Fibroblast of upper back skin (primary cell): Measurements from ENCODE around the gene ST7.
"Not testable (repeated sequence)": the region's sequence is repeated elsewhere in the genome, so short reads cannot be mapped to it uniquely, and the experiment has no call there.

Source experiments
- DNase-seq: peaks from one replicate; pipeline ENCODE4 v3.0.0-alpha.2; 2013

Gene ST7

GRCh38 chr7:116953372-116953905 lies at the start of gene ST7:
Gene ST7, plus strand, starts transcription at chr7:116953501. Its CDS starts 40 bp downstream, at chr7:116953541.
- DNase-seq: peak; percentile 74

- DNase-seq: no peak
Measured at GRCh38 chr7:116906391-116906790, 46.9 kb upstream of the ST7 start.

- DNase-seq: no peak
Measured at GRCh38 chr7:116910383-116910782, 42.9 kb upstream of the ST7 start.

GRCh38 chr7:116911801-116912200 lies 41.5 kb upstream of the ST7 start:
- peak; percentile 70 for DNase-seq

- DNase-seq: peak; percentile 30
Measured at GRCh38 chr7:116912269-116912909, 40.9 kb upstream of the ST7 start.

- DNase-seq: peak; percentile 63
Measured at GRCh38 chr7:116918704-116919103, 34.6 kb upstream of the ST7 start.

GRCh38 chr7:116920359-116920758 lies 32.9 kb upstream of the ST7 start:
- DNase-seq: no peak

GRCh38 chr7:116922545-116922944 lies 30.8 kb upstream of the ST7 start:
- no peak for DNase-seq

GRCh38 chr7:116924741-116925140 lies 28.6 kb upstream of the ST7 start:
- peak; percentile 43 for DNase-seq

GRCh38 chr7:116929021-116929420 lies 24.3 kb upstream of the ST7 start:
- DNase-seq: no peak

- DNase-seq: peak; percentile 75
Measured at GRCh38 chr7:116929914-116930913, 23.1 kb upstream of the ST7 start.

- DNase-seq: no peak
Measured at GRCh38 chr7:116932566-116932965, 20.7 kb upstream of the ST7 start.

GRCh38 chr7:116933465-116933864 lies 19.8 kb upstream of the ST7 start:
- no peak for DNase-seq

- no peak for DNase-seq
Measured at GRCh38 chr7:116934580-116934979, 18.7 kb upstream of the ST7 start.

GRCh38 chr7:116936844-116937243 lies 16.5 kb upstream of the ST7 start:
- not testable (repeated sequence) for DNase-seq

- DNase-seq: no peak
Measured at GRCh38 chr7:116938678-116939077, 14.6 kb upstream of the ST7 start.

GRCh38 chr7:116940689-116941370 lies 12.5 kb upstream of the ST7 start:
- no peak for DNase-seq

- no peak for DNase-seq
Measured at GRCh38 chr7:116942504-116942903, 10.8 kb upstream of the ST7 start.

- DNase-seq: no peak
Measured at GRCh38 chr7:116948934-116949333, 4.4 kb upstream of the ST7 start.

- DNase-seq: no peak
Measured at GRCh38 chr7:116949941-116950801, 3.1 kb upstream of the ST7 start.

GRCh38 chr7:116950889-116951351 lies 2.4 kb upstream of the ST7 start:
- no peak for DNase-seq
